GM18499 (cell line): Measurements from ENCODE around the gene PGM5.

Experiments
- ATAC-seq: cut with Tn5 transposase; IDR thresholded peaks from one replicate; pipeline ENCODE4 v1.9.1; 2021; ENCODE audit warnings: moderate number of reproducible peaks; ENCODE audit not compliant: insufficient read depth, unreplicated experiment

Gene PGM5

GRCh38 chr9:68560071-68560844 lies 203.8 kb downstream of the PGM5 start:
- ATAC-seq = no peak

GRCh38 chr9:68562461-68562860 lies 206.1 kb downstream of the PGM5 start:
- no peak for ATAC-seq

GRCh38 chr9:68567565-68567964 lies 211.2 kb downstream of the PGM5 start:
- ATAC-seq = no peak

GRCh38 chr9:68574150-68574549 lies 217.7 kb downstream of the PGM5 start:
- ATAC-seq = no peak

GRCh38 chr9:68575817-68576216 lies 219.4 kb downstream of the PGM5 start:
- ATAC-seq = no peak

- no peak for ATAC-seq
Observed at GRCh38 chr9:68577774-68578591, 221.6 kb downstream of the PGM5 start.
